NCI-H1105 treated with DMSO at 0.1 percent for 48 hours (cell line): ENCODE results near the gene OSCP1.

Experiments
- DNase-seq: peaks from one replicate; lab custom pipeline; 2025; lab: John Stamatoyannopoulos, UW

Gene OSCP1

DNA sequence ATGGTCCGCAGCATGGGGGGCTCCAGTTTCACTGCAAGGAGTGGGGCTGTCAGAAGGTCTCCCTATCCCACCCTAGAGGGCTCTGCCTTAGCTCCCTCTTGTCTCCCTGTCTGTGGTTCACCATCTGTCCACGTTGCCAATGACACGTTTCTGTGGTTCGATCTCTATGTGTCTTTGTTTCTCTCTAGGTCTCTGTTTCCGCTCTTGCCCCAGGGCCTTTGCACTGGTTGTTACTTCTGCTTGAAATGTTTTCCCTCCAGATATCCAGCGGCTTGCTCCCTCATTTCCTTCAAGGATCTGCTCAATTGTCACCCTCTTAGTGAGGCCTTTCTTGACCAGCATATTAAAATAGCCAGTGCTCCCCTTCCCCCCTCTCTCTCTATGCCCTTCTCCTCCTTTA lies 22.4 kb upstream of the OSCP1 start:
- DNase-seq = no peak

GRCh38 chr1:36471830-36472641 lies 21.8 kb upstream of the OSCP1 start:
- DNase-seq = no peak

DNA sequence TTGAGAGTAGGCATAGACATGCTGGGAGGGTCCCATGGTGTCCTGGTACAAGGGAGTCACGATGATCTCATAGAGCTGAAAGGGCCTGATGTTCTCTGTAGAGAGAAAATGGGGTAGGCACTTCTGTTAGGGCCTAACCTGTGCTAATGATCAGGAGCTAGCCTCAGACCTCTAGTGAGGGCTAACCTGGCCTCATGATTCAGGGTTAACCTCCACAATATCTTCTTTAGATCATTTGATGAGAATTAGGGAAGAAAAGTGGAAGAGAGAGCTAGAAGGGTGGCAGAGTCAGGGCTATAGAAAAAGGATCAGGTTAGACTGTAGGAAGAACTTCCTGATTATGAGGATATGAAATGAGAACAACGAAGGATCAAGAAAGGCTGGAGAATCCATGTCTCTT lies 18.9 kb upstream of the OSCP1 start:
- DNase-seq = no peak

GRCh38 chr1:36467700-36468455 lies 17.6 kb upstream of the OSCP1 start:
- no peak for DNase-seq

- DNase-seq = no peak
Observed at GRCh38 chr1:36467027-36467410, 16.8 kb upstream of the OSCP1 start.

DNA sequence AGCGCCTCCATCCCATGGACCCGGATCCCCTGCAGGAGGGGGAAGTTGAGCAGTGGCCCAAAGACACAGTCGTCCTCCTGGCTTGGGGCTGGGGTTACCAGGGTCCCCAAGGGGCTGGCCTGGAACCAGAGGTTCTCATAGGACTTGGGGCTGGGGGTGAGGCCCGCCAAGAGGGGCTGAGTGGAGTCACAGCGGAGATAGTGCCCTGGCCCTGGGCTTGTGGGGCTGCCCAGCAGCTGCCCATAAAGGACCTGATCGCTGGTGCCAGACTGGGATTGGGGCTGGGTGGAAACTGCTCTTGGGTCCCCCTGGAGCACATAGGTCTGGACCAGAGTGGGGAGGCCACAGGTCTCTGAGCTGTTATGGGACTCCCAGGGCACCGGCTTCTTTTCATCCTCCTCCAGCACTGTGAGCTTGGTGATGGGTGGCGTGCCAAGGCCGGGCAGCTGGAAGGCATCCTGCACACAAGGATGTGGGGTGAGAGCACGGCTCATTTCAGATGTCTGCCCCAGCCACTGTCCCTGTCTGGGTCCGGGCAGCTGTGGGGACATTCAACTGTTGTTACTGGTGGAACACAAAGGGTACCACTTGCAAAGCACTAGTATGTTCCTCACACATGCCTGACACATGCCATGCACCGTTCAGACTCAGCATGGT lies 16.2 kb upstream of the OSCP1 start:
- no peak for DNase-seq

DNA sequence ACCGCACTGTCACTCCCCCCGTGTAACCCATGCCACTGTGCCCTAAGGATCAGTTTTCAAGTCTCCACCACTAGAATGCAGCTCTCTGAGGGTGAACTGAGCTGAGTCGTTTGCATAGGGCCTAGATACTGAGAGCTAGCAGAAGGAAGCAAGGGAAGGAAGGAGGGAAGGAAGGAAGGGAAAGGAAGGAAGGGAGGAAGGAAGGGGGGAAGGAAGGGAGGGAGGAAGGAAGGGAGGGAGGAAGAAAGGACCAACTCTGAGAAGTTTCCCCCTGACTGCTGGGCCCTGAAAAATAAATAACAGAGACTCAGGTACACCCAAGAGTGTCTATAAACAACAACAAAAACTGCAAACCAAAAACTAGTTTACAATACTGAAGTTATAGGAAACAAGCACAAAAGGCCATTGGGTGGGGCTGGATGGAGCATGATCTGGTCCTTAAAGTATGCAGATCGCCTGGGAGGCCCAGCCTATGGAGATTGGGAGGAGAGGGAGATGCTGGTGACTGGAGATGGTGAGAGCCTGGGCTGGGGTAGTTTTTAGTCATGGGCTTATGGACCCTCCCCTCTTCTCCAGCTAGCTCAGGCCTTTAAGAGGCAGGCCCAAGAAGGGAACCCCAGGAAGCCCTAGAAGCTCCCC lies 15.6 kb upstream of the OSCP1 start:
- no peak for DNase-seq

- peak; percentile 92 for DNase-seq
Observed at GRCh38 chr1:36464605-36465393, 14.5 kb upstream of the OSCP1 start.

GRCh38 chr1:36463803-36464604 lies 13.8 kb upstream of the OSCP1 start, which contains the start of gene MRPS15:
TSS of gene MRPS15 (minus strand) at chr1:36464384. CDS start at chr1:36464275, 109 bp downstream.
- peak; percentile 94 for DNase-seq

GRCh38 chr1:36463463-36463802 lies 13.2 kb upstream of the OSCP1 start:
- DNase-seq = no peak

- DNase-seq = no peak
Observed at GRCh38 chr1:36458910-36459309, 8.7 kb upstream of the OSCP1 start.

DNA sequence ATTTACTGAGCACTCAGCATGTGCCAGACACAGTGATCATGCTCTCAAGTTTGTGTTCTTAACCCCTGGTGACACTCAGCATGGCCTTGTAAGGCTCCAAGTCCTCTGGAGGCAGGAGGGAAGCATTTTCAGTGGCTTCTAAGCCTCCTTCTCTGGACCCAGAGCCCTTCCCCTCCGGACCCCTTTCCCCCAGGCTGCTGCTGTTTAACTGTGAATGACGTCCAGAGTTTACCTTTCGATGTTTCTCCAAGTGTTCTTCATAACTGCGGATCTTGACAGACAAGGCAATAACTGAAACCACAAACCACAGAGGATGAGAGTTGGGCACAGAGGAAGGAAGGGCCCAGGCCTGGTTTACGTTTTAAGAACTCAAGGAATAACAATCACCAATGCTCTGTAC lies 7.4 kb upstream of the OSCP1 start:
- DNase-seq = no peak

DNA sequence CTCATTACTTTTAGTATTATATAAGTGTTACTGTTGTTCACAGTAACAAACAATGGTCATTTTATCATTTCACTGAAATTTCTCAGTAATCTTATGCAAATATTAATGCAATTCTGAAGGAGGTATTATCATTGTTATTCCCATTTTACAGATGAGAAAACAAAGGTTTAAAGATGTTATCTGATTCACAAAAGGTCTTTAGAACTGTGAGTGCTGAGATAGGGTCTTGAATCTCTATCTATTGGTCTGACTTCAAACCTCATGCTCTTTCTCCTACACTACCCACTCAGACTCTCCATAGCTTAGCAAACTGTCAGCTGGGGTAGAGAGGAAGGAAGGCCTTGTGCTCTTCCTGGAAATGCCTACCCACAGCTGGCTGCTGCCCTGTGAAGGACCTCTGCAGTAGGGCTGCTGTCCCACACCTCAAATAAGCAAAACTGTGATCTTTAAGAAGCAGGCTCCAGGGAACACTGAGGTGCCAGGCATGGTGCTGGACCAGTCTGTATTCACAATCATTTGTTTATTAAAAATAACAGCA lies 6.2 kb upstream of the OSCP1 start:
- no peak for DNase-seq

DNA sequence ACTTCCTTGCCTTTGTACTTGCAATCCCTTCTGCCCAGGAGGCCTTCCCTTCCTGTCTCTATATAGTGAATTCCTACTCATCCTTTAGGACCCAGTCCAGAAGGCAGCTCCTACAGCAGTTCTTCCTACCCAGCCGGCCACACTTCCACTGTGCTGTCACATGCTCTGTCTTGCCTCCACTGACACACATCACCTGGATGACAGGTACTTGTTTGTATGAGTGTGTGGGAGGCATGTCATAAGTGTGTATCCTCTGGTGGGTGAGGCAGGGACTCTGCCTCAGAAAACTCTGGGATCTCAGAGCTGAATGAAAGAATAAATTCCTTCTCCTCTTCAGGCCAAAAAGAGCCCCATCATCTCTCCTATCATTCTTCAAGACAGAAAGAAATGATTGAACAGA lies 5.1 kb upstream of the OSCP1 start:
- DNase-seq = no peak

GRCh38 chr1:36453600-36454388 lies 3.5 kb upstream of the OSCP1 start:
- no peak for DNase-seq

DNA sequence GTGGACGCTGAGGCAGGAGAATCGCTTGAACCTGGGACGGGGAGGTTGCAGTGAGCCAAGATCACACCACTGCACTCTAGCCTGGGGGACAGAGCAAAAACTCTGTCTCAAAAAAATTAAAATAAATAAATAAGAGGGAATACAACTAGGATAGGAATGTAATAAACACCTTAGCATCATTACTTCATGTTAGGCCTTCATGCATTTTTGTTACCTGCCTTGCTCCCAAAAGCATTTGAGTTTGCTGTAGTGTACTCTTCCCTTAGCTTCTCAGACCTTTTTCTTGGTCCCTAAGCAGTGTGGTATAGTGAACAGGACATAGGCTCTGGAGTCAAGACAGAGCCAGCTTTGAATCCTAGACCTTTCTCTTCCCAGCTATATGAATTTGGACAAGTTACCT lies 2.8 kb upstream of the OSCP1 start:
- DNase-seq = no peak

GRCh38 chr1:36450919-36451305 lies 661 bp upstream of the OSCP1 start:
- DNase-seq = no peak

DNA sequence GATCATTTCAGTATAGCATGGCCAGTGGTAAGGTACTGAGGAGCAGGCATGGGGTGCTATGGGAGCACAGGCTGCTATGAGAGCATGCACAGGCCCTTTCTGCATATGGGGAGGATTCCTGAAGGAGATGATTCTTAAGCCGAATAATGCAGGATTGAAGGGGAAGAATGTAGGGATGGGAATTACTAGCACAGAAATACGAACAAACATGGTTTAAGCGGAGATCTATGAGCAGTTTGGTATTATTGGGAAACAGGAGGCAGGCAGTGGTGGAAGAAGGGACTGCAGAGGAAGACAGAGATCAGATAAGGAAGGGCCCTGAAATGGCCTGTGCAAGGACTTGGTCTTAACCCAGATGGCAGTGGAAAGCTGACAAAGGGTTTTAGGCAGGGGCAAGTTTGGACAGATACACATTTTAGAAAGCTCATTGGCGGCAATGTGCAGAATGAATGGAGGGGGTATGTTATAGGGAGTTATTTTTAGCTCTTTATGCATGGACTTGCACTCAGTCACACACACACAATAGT lies 1.7 kb downstream of the OSCP1 start:
- DNase-seq = peak; percentile 97

DNA sequence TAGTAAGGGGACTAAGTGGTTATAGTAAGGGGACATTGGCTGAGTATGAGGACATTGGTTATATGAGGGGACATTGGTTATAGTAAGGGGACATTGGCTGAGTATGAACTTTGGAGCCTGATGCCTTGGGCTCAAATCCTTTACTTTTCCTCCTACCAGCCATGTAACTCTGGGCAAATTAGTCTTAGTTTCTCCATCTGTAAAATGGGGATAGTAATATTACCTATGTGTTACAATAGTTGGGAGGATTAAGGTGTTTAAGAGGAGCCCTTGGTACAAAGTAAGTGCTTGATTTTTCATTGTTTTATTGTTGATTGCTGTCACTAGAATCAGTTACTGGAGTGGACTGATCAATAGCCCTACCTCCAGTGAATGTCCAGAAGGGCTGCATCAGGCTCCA lies 2.8 kb downstream of the OSCP1 start:
- DNase-seq = no peak

GRCh38 chr1:36446746-36447145 lies 3.5 kb downstream of the OSCP1 start:
- DNase-seq = no peak
